K562 (cell line): ENCODE measurements around the gene CBFA2T3. TPM values are rescaled to one million over a fixed set of nuclear protein-coding genes. Genes with fewer than 3 reads are reported as not detected.

Source experiments
- BACH1 ChIP-seq: fragments of 200-800 bp; sonication (Bioruptor generic); IDR thresholded peaks from 2 replicates; pipeline ENCODE4 v1.6.1; 2016; ENCODE audit warnings: missing genetic modification characterization, missing compliant biosample characterization
- CTBP1 ChIP-seq: fragments of 450-650 bp; IDR thresholded peaks from 2 replicates; pipeline ENCODE4 v1.6.1; 2016; ENCODE audit warnings: borderline replicate concordance
- CXXC5 ChIP-seq: fragments of 250-450 bp; sonication (Bioruptor Pico); IDR thresholded peaks from 2 replicates; pipeline ENCODE4 v1.8.0; 2022; ENCODE audit warnings: inconsistent platforms, mild to moderate bottlenecking, moderate library complexity
- EGR1 ChIP-seq: fragments of 450-650 bp; conservative IDR thresholded peaks from 2 replicates; pipeline ENCODE4 v1.6.1; 2017; ENCODE audit warnings: mild to moderate bottlenecking
- FOSL1 ChIP-seq: fragments of 200-800 bp; sonication (Bioruptor generic); conservative IDR thresholded peaks from 2 replicates; pipeline ENCODE4 v1.6.1; 2016; ENCODE audit warnings: missing genetic modification characterization, missing compliant biosample characterization
- HDAC1 ChIP-seq, 2 experiments: fragments of 450-650 bp; IDR thresholded peaks; 2 replicates each; pipeline ENCODE4 v1.6.1; 2016 to 2017; ENCODE audit warnings: inconsistent platforms in 1 of 2, mild to moderate bottlenecking in 1 of 2, moderate library complexity in 1 of 2
- RAD21 ChIP-seq, 2 experiments: fragments of 250-450 bp in 1 of 2; fragments of 450-650 bp in 1 of 2; sonication (Bioruptor Pico) in 1 of 2; formaldehyde crosslinking in 1 of 2; IDR thresholded peaks in 1 of 2; conservative IDR thresholded peaks in 1 of 2; 2 replicates each; pipeline versions ENCODE4 v1.4.0 to v1.8.0; 2020 to 2022; ENCODE audit warnings: mild to moderate bottlenecking in 2 of 2, moderate library complexity in 1 of 2
- SMC3 ChIP-seq: conservative IDR thresholded peaks from 2 replicates; pipeline ENCODE4 v1.6.1; 2011; ENCODE audit warnings: low read depth, low read length, improper control_type of control experiment; ENCODE audit not compliant: insufficient read depth
- SP1 ChIP-seq: sonication (generic); formaldehyde crosslinking; IDR thresholded peaks from 2 replicates; pipeline ENCODE4 v1.8.1; 2022; ENCODE audit warnings: mild to moderate bottlenecking, missing genetic modification reagents
- TAF1 ChIP-seq: IDR thresholded peaks from 2 replicates; pipeline ENCODE4 v1.6.1; 2011; ENCODE audit warnings: mild to moderate bottlenecking, low read length, moderate library complexity; ENCODE audit not compliant: insufficient read depth, control insufficient read depth, severe bottlenecking; ENCODE audit errors: extremely low read depth
- TAL1 ChIP-seq: fragments of 450-650 bp; IDR thresholded peaks from 2 replicates; pipeline ENCODE4 v1.6.1; 2016; ENCODE audit warnings: mild to moderate bottlenecking
- polyA plus RNA-seq, 8 experiments: library from polyadenylated mRNA; depleted of rRNA in 4 of 8; stranded (reverse) in 5 of 8; unstranded in 3 of 8; fragments of >200 nt; fragmentation: Nextera tagmentation in 2 of 8; fragmentation: Illumina TruSeq in 1 of 8; extraction: Ambion mirVana in 2 of 8; extraction: Trizol in 1 of 8; gene quantifications; 2 replicates each; pipeline versions ENCODE4 v1.2.1 to v1.2.3, GENCODE V29; 2011 to 2014; ENCODE audit warnings: inconsistent platforms in 1 of 8, missing spikeins in 1 of 8
- total RNA-seq, 7 experiments: library from RNA; depleted of rRNA in 6 of 7; stranded (reverse); fragments of >200 nt in 6 of 7; fragmentation: Illumina TruSeq in 2 of 7; extraction: Trizol in 2 of 7; gene quantifications; 2 replicates each; pipeline versions ENCODE4 v1.2.1 to v1.2.3, GENCODE V29; 2011 to 2021; ENCODE audit warnings: low replicate concordance in 1 of 7
- TF ChIP-seq, protein P1 (sequence below), 2 experiments: IDR thresholded peaks; 2 replicates each; pipeline ENCODE4 v1.6.1; 2011; ENCODE audit warnings: borderline replicate concordance in 1 of 2, control low read depth in 1 of 2, low read depth in 1 of 2, low read length in 1 of 2, mild to moderate bottlenecking in 1 of 2, mixed read lengths in 1 of 2, moderate library complexity in 1 of 2; ENCODE audit not compliant: insufficient read depth in 1 of 2, insufficient read length in 1 of 2, poor library complexity in 1 of 2, severe bottlenecking in 1 of 2; ENCODE audit errors: extremely low read depth in 1 of 2
- TF ChIP-seq, protein P2 (sequence below): IDR thresholded peaks from 2 replicates; pipeline ENCODE4 v1.6.1; 2014; ENCODE audit warnings: antibody characterized with exemption
- TF ChIP-seq, protein P3 (sequence below), 2 experiments: fragments of 450-650 bp in 1 of 2; sonication (generic) in 1 of 2; formaldehyde crosslinking in 1 of 2; IDR thresholded peaks in 1 of 2; conservative IDR thresholded peaks in 1 of 2; 2 replicates each; pipeline versions ENCODE4 v1.6.1 to v1.8.1; 2016 to 2023; ENCODE audit warnings: mild to moderate bottlenecking in 2 of 2, moderate library complexity in 2 of 2, inconsistent platforms in 1 of 2, missing genetic modification reagents in 1 of 2
- TF ChIP-seq, protein P4 (sequence below), 3 experiments: fragments of 200-800 bp in 1 of 3; sonication (Bioruptor generic) in 1 of 3; sonication (generic) in 1 of 3; formaldehyde crosslinking in 1 of 3; IDR thresholded peaks; 2 replicates each; pipeline versions ENCODE4 v1.6.1 to v1.8.0; 2016 to 2022; ENCODE audit warnings: mild to moderate bottlenecking in 2 of 3, missing compliant biosample characterization in 2 of 3, missing genetic modification characterization in 2 of 3, missing genetic modification reagents in 1 of 3
- TF ChIP-seq, protein P5 (sequence below), 2 experiments: fragments of 450-650 bp; conservative IDR thresholded peaks; 2 replicates each; pipeline ENCODE4 v1.6.1; 2017; ENCODE audit warnings: mild to moderate bottlenecking in 2 of 2, moderate library complexity in 2 of 2
- TF ChIP-seq, protein P6 (sequence below): sonication (generic); IDR thresholded peaks from 2 replicates; pipeline ENCODE4 v1.6.1; 2016

Gene CBFA2T3
- total and polyA plus RNA-seq, 9 of the 15 experiments (the other 6 are each of a cell fraction or from before 2014, with no cell fraction given), result 2.3 to 145 (median 6.7) TPM

DNA sequence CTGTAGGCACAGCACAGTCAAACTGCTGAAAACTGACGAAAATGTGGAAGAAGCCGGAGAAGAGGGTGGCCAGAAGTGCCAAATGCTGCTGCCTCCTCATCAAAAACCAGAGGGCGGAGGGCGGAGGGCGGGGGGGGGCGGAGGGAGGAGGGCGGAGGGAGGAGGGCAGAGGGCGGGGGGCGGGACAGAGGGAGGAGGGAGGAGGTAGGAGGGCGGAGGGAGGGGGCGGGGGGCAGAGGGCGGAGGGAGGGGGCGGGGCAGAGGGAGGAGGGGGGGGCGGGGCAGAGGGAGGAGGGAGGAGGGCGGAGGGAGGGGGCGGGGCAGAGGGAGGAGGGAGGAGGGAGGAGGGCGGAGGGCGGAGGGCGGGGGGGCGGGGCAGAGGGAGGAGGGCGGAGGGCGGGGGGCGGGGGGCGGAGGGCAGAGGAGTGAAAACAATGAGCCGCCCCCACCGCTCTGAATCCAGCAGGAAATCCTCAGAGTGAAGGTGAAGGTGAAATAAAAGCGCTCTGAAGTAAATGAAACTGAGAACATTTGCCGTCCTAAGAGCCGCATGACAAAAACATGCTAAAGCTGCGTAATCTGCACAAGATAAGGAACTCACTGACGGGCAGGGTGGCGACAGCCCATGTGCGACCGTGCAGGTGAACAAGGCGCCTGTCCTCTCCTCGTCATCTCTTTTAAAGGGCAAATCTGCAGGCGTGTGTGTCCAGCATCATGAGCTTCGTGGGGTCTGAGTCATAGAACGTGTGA, 22.6 kb upstream of the CBFA2T3 start (continued):
- TF ChIP-seq, protein P1, sequence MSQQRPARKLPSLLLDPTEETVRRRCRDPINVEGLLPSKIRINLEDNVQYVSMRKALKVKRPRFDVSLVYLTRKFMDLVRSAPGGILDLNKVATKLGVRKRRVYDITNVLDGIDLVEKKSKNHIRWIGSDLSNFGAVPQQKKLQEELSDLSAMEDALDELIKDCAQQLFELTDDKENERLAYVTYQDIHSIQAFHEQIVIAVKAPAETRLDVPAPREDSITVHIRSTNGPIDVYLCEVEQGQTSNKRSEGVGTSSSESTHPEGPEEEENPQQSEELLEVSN (IDR thresholded peaks at IDR 0.05; ENCODE audit: borderline replicate concordance in 1 of 2, extremely low read depth in 1 of 2, insufficient read depth in 1 of 2, insufficient read length in 1 of 2, low read depth in 1 of 2, low read length in 1 of 2, poor library complexity in 1 of 2, severe bottlenecking in 1 of 2), result peak; percentile 69 to 83
- TF ChIP-seq HDAC1 (IDR thresholded peaks at IDR 0.05) (peak in 1 of 2 experiments; percentile 76; a peak in 1 of 4 replicates), TAL1 (peak; percentile 10; the same call in 1 of the 2 replicates), SMC3 (no peak), TAF1 (peak; percentile 16), BACH1 (tag) (no peak), CTBP1 (peak; percentile 50; the same call in 1 of the 2 replicates), EGR1 (peak; percentile 96; the same call in 1 of the 2 replicates), RAD21 (CRISPR knock-in tag; conservative IDR thresholded peaks at IDR 0.05 in 1 of 2, IDR thresholded peaks at IDR 0.05 in 1 of 2) (no peak), CXXC5 (CRISPR knock-in tag) (peak; percentile 69), SP1 (CRISPR knock-in tag) (0 out of 2 replicates have a peak, but pooled peaks have one; percentile 23), FOSL1 (tag) (peak; percentile 40)
- TF ChIP-seq, protein P2, sequence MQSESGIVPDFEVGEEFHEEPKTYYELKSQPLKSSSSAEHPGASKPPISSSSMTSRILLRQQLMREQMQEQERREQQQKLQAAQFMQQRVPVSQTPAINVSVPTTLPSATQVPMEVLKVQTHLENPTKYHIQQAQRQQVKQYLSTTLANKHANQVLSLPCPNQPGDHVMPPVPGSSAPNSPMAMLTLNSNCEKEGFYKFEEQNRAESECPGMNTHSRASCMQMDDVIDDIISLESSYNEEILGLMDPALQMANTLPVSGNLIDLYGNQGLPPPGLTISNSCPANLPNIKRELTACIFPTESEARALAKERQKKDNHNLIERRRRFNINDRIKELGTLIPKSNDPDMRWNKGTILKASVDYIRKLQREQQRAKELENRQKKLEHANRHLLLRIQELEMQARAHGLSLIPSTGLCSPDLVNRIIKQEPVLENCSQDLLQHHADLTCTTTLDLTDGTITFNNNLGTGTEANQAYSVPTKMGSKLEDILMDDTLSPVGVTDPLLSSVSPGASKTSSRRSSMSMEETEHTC, result no peak
- TF ChIP-seq, protein P3, sequence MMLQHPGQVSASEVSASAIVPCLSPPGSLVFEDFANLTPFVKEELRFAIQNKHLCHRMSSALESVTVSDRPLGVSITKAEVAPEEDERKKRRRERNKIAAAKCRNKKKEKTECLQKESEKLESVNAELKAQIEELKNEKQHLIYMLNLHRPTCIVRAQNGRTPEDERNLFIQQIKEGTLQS (IDR thresholded peaks at IDR 0.05), result peak; percentile 76
- TF ChIP-seq, protein P3 (CRISPR knock-in tag; conservative IDR thresholded peaks at IDR 0.05), result no peak
- TF ChIP-seq, protein P4, sequence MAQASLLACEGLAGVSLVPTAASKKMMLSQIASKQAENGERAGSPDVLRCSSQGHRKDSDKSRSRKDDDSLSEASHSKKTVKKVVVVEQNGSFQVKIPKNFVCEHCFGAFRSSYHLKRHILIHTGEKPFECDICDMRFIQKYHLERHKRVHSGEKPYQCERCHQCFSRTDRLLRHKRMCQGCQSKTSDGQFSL (CRISPR knock-in tag; IDR thresholded peaks at IDR 0.05), result no peak
- TF ChIP-seq, protein P4 (tag; IDR thresholded peaks at IDR 0.05), result no peak
- TF ChIP-seq, protein P5, sequence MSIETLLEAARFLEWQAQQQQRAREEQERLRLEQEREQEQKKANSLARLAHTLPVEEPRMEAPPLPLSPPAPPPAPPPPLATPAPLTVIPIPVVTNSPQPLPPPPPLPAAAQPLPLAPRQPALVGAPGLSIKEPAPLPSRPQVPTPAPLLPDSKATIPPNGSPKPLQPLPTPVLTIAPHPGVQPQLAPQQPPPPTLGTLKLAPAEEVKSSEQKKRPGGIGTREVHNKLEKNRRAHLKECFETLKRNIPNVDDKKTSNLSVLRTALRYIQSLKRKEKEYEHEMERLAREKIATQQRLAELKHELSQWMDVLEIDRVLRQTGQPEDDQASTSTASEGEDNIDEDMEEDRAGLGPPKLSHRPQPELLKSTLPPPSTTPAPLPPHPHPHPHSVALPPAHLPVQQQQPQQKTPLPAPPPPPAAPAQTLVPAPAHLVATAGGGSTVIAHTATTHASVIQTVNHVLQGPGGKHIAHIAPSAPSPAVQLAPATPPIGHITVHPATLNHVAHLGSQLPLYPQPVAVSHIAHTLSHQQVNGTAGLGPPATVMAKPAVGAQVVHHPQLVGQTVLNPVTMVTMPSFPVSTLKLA (conservative IDR thresholded peaks at IDR 0.05), result peak; percentile 63 to 77; a peak in 3 of 4 replicates
- TF ChIP-seq, protein P6, sequence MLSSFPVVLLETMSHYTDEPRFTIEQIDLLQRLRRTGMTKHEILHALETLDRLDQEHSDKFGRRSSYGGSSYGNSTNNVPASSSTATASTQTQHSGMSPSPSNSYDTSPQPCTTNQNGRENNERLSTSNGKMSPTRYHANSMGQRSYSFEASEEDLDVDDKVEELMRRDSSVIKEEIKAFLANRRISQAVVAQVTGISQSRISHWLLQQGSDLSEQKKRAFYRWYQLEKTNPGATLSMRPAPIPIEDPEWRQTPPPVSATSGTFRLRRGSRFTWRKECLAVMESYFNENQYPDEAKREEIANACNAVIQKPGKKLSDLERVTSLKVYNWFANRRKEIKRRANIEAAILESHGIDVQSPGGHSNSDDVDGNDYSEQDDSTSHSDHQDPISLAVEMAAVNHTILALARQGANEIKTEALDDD, result no peak
